ENCODE data around the gene DCST2. TPM values are rescaled to one million over a fixed set of nuclear protein-coding genes. Genes with fewer than 3 reads are reported as not detected.

The DCST2 gene
- total and polyA plus RNA-seq, 2 of the 8 experiments (the other 6 are each of a cell fraction or from before 2014, with no cell fraction given) = 0.43 to 2.1 TPM

DNA sequence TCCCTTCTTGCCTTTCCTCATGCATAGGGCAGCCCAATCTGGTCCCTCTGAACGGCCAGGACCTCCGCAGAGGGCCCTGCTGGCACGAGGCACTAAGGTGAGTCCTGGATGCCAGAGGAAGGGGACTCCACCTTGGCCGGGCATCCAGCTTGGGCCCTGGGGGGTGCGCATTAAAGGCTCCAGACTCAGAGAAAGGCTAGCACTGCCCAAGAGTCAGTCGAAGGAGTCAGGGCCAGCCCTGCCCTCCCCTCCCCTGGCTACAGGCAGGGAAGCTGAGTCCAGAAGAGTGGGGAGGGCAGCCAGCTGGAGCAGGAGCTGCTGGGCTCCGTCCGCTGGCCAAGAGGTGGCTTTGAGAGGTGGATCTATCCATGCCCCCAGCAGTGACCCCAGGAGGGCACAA lies 27.2 kb upstream of the DCST2 start (continued):
- TF ChIP-seq, protein P1, sequence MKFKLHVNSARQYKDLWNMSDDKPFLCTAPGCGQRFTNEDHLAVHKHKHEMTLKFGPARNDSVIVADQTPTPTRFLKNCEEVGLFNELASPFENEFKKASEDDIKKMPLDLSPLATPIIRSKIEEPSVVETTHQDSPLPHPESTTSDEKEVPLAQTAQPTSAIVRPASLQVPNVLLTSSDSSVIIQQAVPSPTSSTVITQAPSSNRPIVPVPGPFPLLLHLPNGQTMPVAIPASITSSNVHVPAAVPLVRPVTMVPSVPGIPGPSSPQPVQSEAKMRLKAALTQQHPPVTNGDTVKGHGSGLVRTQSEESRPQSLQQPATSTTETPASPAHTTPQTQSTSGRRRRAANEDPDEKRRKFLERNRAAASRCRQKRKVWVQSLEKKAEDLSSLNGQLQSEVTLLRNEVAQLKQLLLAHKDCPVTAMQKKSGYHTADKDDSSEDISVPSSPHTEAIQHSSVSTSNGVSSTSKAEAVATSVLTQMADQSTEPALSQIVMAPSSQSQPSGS (IDR thresholded peaks at IDR 0.05; ENCODE audit: low read length) = no peak
- no peak for TF ChIP-seq SP1 (IDR thresholded peaks at IDR 0.05; ENCODE audit: low read depth, low read length)

All from H1 (cell line).